Muscle of leg (tissue), 11 donors: ENCODE results near the gene NKD1. TPM values are rescaled to one million over a fixed set of nuclear protein-coding genes. Genes with fewer than 3 reads are reported as not detected.
A peak's percentile ranks its signal among the peaks of the same experiment; 100 is the strongest.

Experiments used
- DNase-seq: peaks from one replicate; pipeline ENCODE4 v3.0.0; 2013
- H3K27ac ChIP-seq: one replicate; pipeline ENCODE4 v1.5.1; 2013; ENCODE audit warnings: mild to moderate bottlenecking, low read length, control low read depth
- H3K27me3 ChIP-seq: one replicate; pipeline ENCODE4 v1.6.1; 2013; ENCODE audit warnings: low read length; ENCODE audit not compliant: control insufficient read depth, insufficient read depth
- H3K36me3 ChIP-seq: one replicate; pipeline ENCODE4 v1.6.1; 2013; ENCODE audit warnings: low read length; ENCODE audit not compliant: control insufficient read depth, insufficient read depth
- H3K4me1 ChIP-seq: one replicate; pipeline ENCODE4 v1.6.1; 2013; ENCODE audit warnings: low read length; ENCODE audit not compliant: control insufficient read depth, insufficient read depth
- H3K4me3 ChIP-seq: one replicate; pipeline ENCODE4 v1.5.1; 2013; ENCODE audit warnings: low read length, control low read depth
- H3K9me3 ChIP-seq: replicated peaks from 2 replicates; pipeline ENCODE4 v1.6.1; 2013; ENCODE audit warnings: low read depth, low read length; ENCODE audit not compliant: control insufficient read depth
- WGBS: methylation state at CpG from one replicate; pipeline ENCODE4 v1.1.5; 2013; ENCODE audit warnings: missing lambda C conversion rate; ENCODE audit not compliant: insufficient coverage; 5-methylcytosine and 5-hydroxymethylcytosine counted together
- polyA plus RNA-seq, 8 donors: library from polyadenylated mRNA; unstranded; fragments of 120-200 nt; gene quantifications; one replicate each; pipeline versions ENCODE4 v1.2.1 to v1.2.3, GENCODE V29; 2013; ENCODE audit warnings: inconsistent platforms in 1 of 8, low replicate concordance in 1 of 8; ENCODE audit not compliant: insufficient read length in 8 of 8, insufficient read depth in 1 of 8
- total RNA-seq: library from RNA; stranded (reverse); fragments of 120-200 nt; gene quantifications from one replicate; pipeline ENCODE4 v1.2.4, GENCODE V29; 2013

The NKD1 gene
- total and polyA plus RNA-seq, 9 donors = 2.8 to 7.7 (median 4.5) TPM

DNA sequence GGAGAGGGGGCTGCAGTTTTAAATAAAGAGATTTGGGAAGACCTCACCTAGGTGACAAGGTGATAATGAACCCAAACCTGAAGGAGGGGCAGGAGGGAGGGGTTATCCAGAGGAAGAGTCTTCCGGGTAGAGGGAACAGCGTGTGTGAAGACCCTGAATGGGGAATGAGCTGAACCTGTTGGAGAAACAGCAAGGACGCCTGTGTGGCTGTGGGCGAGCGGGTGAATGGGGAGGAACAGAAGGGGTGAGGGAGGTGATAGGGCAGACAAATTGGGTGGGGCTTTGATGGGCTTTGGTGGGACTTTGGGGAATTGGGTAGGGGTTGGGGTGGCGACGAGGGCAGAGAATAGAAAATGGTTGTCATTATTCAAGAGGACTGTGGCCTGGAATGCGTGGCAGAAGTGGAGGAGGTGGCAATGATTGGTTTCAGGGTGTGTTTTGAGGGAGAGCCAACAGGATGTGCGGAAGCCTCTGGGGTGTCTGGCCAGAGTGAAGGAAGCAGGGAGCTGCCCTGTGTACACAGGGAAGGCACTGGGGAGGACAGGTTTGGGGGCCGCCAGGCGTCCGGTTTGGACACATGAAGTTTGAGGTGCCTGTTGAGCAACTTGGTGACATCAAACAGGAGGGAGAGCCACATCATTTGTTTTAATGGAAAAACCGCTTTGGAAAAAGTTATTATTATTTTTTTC is 48.7 kb downstream of the NKD1 start:
- no peak for DNase-seq
- no peak overlapping the region for H3K4me3 ChIP-seq
- no peaks in the 10 kb centered on the region for H3K9me3 ChIP-seq
- no peak overlapping the region for H3K27ac ChIP-seq
- peaks cover 72% of the 10 kb centered on the region for H3K4me1 ChIP-seq
- WGBS = 92% methylated on average over 12 of the region's 13 CpGs
- H3K27me3 ChIP-seq = no peaks in the 10 kb centered on the region
- H3K36me3 ChIP-seq = no peaks in the 10 kb centered on the region

DNA sequence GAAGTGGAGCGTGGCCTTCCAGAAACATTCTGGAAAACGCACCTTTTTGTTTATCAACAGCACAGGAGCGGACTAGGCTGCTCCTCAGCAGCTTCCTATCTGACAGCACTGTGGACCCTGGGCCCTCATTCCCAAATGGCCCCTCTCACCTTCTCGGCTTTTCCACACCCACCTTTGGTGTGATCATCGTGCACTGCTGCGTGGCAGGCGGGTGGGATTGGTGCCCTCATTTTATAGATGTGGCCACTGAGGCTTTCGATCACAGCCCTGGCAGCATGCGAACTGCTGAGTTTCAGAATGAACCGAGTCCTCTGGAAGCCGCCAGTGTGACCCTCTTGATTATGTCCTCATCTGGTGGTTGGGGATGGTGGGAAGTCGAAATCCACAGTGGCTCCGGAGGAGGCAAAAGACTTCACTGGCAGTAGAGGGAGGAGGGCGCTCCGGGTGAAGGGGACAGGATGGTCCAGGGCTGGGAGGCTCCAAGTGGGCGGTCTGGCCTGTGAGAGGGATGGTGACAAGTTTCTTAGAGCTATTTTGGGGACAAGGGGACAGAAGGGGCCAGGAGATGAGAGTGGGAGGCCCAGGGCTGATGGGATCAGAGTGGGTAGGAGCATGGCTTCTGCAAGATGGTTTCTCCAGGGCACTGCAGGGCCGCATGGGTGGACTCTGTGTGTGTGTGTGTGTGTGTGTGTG is 49.5 kb downstream of the NKD1 start:
- no peak for DNase-seq
- Histone ChIP-seq H3K27ac (peak overlapping the region; percentile 1), H3K4me3 (no peak overlapping the region), H3K36me3 (no peaks in the 10 kb centered on the region), H3K9me3 (no peaks in the 10 kb centered on the region), H3K4me1 (peaks cover 71% of the 10 kb centered on the region), H3K27me3 (no peaks in the 10 kb centered on the region)
- WGBS = 93% methylated on average over 13 of the region's 17 CpGs

DNA sequence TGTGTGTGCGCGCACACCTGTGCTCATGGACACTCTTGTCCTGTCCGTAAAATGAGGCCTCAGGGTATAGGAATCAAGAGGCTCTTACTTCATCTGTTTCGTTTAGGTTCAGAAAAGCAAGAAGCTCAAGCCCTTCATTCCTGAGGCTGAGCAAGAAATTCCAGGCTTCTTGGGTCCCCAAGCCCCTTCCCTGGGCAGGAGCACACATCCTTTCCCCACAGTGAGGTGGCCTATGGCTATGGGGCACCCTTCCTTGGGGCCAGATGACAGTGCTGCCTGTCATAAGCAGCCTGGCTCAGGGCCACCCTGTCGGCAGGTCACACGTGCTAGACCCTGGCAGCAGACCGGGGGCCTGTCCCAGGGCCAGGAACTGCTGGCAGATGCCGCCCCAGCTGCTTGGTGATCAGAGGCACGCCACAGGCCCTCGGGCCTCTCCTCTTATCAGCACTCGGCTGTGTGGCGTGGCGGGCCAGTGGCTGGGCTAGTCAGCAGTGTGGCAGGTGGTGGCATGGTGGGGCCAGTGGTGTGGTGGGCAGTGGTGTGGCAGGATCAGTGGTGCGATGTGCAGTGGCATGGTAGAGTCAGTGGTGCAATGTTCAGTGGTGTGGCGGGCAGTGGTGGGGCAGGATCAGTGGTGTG is 50.2 kb downstream of the NKD1 start:
- Histone ChIP-seq H3K9me3 (no peaks in the 10 kb centered on the region), H3K27ac (peak overlapping the region; percentile 35), H3K4me1 (peaks cover 76% of the 10 kb centered on the region), H3K4me3 (no peak overlapping the region), H3K27me3 (no peaks in the 10 kb centered on the region), H3K36me3 (no peaks in the 10 kb centered on the region)
- WGBS = 80% methylated on average over 15 of the region's 15 CpGs
- DNase-seq = peak; percentile 82

DNA sequence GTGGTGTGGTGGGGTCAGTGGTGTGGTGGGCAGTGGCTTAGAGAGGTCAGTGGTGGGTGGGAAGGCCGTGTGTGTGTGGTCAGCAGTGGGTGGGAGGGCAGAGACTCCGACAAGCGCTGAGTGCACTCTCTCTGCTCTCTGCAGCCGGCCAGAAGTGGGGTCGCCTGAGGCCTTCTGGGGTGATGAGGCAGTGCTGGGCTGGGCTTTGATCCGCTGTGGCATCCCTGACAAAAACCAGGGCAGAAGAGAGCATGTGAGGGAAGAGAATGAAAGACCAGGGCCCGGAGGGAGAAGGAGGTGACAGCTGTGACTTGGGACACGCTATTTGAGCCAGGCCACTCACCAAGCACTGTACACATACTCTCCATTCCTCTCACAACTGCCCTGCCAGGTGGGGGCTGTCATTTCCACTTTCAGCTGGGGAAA is 50.8 kb downstream of the NKD1 start:
- no peaks in the 10 kb centered on the region for H3K36me3 ChIP-seq
- H3K27ac ChIP-seq = peak overlapping the region; percentile 35
- H3K4me1 ChIP-seq = peaks cover 81% of the 10 kb centered on the region
- H3K4me3 ChIP-seq = no peak overlapping the region
- H3K9me3 ChIP-seq = no peaks in the 10 kb centered on the region
- WGBS = 66% methylated on average over 3 of the region's 8 CpGs
- no peak for DNase-seq
- H3K27me3 ChIP-seq = no peaks in the 10 kb centered on the region

DNA sequence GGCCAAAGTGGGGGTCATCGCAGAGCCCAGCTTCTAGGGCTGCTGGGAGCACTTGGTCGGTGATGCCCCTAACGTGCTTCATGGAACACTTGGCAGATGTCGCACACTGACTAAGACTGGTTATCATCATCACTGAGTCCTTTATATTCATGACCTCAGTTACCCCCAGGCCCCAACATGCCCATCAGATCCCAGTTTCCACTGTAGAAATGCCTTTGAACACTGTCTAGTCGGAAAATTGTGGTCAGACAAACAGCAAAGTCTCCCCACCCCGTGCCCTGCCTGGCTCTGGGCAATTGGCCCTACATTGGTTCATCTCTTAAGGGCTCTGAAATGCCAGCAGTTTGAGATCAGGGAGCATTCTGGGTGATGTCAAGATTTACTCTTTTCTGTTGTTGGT is 51.3 kb downstream of the NKD1 start:
- Histone ChIP-seq H3K36me3 (no peaks in the 10 kb centered on the region), H3K4me1 (peaks cover 83% of the 10 kb centered on the region), H3K9me3 (no peaks in the 10 kb centered on the region), H3K27ac (no peak overlapping the region), H3K4me3 (no peak overlapping the region), H3K27me3 (no peaks in the 10 kb centered on the region)
- 88% methylated on average over 4 of the region's 6 CpGs for WGBS
- DNase-seq = no peak

DNA sequence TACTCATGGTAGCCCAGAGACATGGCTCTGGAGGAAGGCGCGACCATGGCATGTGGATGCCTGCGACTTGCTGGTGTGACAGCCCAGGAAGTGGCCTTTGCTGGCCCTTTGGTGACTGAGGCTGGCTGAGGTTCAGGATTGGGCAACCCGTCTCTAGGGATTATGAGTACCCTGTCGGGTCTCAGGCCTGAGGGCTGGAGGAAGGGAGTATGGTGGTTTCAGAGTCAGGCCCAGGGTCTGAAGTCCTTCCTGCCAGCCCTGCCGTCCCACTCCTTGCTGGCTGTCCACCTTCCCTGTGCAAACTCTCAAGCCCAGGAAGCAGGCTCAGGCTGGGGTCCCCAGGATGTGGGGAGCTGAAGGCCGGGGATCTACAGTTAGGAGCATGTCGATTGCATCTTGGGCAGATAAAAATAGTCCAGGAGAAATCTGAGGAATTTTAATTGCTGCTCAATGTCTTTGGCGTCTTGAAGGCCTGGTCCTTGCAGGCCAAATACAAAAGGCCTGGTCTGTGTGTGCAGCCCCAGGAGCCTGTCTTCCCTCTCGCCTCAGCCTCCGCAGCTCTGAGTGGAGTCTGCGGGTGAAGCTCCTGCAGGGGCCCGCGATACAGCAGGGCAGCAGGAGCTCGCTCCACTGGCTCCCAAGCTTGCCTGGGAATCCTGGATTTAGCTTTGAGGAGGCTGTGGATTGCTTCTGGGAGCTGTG is 52.5 kb downstream of the NKD1 start:
- no peak for DNase-seq
- peaks cover 76% of the 10 kb centered on the region for H3K4me1 ChIP-seq

DNA sequence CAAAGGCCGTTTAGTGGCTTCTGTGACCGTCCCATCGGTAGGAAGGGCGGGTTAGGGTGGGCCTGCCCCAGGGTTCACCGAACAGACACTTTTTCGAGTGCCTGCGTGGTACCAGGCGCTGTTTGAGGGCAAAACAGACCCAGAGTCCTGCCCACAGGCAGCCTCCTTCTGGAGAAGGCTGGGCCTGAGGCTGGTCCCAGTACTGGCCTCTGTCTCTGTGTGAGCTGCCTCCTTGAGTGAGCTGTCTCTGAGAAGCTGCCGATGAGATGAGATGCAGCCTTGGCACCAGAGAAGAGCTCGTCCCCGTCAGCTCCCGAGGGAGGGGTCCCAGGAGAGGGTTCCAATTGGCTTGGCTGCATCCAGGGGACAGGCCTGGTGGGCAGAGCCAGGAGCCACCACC is 53.1 kb downstream of the NKD1 start:
- H3K27ac ChIP-seq = no peak overlapping the region

More for the DNA sequence above, 52.5 kb downstream of the NKD1 start:
- Histone ChIP-seq H3K9me3 (no peaks in the 10 kb centered on the region), H3K36me3 (no peaks in the 10 kb centered on the region), H3K4me3 (no peak overlapping the region), H3K27ac (no peak overlapping the region), H3K27me3 (no peaks in the 10 kb centered on the region)
- 57% methylated on average over 14 of the region's 15 CpGs for WGBS

DNA sequence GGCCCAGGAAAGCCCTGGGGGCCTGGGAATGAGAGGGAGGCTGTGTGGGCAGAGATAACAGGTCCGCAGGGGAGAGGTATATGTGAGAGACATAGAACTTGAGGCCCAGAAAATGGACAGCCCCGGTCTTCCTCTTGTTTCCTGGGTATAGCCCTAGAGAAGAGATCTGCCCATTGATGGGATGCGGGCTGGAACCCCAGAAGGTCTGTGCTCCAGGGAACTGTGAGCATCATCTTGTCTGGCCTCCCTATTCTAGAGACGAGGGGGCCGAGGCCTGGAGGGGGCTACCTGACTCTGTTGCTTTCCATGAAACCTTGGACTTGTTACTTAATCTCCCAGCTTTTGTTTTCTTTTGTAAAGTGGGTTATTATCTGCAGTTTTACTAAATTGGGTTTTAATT is 53.9 kb downstream of the NKD1 start:
- no peak for DNase-seq
- WGBS = 94% methylated on average over 2 of the region's 5 CpGs
- H3K27ac ChIP-seq = no peak overlapping the region

More for the DNA sequence above, 53.1 kb downstream of the NKD1 start:
- no peaks in the 10 kb centered on the region for H3K9me3 ChIP-seq
- H3K4me3 ChIP-seq = no peak overlapping the region
- H3K4me1 ChIP-seq = peaks cover 73% of the 10 kb centered on the region
- H3K36me3 ChIP-seq = no peaks in the 10 kb centered on the region
- WGBS = 77% methylated on average over 12 of the region's 12 CpGs
- peaks cover 2% of the 10 kb centered on the region for H3K27me3 ChIP-seq
- no peak for DNase-seq

DNA sequence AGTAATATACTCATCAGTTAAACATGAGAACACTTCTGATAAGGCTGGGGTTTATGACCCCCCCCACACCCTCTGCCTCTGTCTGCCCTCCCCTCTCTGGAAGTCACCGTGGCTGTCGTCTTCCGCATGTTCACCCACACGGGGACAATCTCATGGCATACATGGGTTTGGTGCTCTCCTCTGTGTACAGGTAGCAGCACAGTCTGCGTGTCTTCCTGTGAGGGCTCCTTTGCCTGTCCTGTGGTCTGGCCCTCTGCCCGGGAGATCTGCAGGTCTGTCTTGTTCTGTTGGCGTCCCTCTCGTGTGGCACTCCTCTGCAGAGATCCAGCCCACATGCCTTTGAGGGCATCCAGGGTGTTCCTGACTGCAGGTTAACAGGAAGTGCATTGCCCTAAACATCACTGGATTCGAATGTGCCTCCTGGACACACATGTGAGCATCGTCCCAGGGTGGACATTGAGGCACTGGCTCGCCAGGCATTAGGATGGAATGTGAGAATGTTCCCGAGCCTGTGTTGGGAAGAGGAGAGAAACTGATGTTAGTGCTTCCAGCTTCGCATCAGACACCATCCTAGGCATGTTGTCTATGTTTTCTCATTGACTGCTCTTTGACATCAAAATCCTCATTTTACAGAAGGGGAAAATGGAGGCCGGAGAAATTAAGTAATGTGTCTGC is 54.5 kb downstream of the NKD1 start:
- H3K4me3 ChIP-seq = no peak overlapping the region
- H3K27me3 ChIP-seq = peaks cover 5% of the 10 kb centered on the region
- H3K4me1 ChIP-seq = peaks cover 66% of the 10 kb centered on the region
- DNase-seq = no peak
- peak overlapping the region; percentile 61 for H3K27ac ChIP-seq
- no peaks in the 10 kb centered on the region for H3K9me3 ChIP-seq
- WGBS = 70% methylated on average over 11 of the region's 14 CpGs
- H3K36me3 ChIP-seq = no peaks in the 10 kb centered on the region

More for the DNA sequence above, 53.9 kb downstream of the NKD1 start:
- H3K36me3 ChIP-seq = no peaks in the 10 kb centered on the region
- no peak overlapping the region for H3K4me3 ChIP-seq
- H3K9me3 ChIP-seq = no peaks in the 10 kb centered on the region
- peaks cover 71% of the 10 kb centered on the region for H3K4me1 ChIP-seq
- H3K27me3 ChIP-seq = peaks cover 4% of the 10 kb centered on the region
